Measurements from ENCODE around the gene ARHGAP24. TPM values are rescaled to one million over a fixed set of nuclear protein-coding genes. Genes with fewer than 3 reads are reported as not detected.

The ARHGAP24 gene
- total RNA-seq, 1 donor from 2014 or later, result 17.8 TPM

GRCh38 chr4:85807247-85807950 lies 332.4 kb downstream of the ARHGAP24 start:
- TF ChIP-seq CTCF (IDR thresholded peaks at IDR 0.05; ENCODE audit: unreplicated experiment), result no peak
- Mint-ChIP-seq H3K9me3 (ENCODE audit: low read depth) (no peaks in the 10 kb centered on the region), H3K27ac (no peak overlapping the region), H3K4me3 (ENCODE audit: low read depth) (no peak overlapping the region), H3K36me3 (ENCODE audit: insufficient read depth) (no peaks in the 10 kb centered on the region), H3K27me3 (no peaks in the 10 kb centered on the region), H3K4me1 (ENCODE audit: low read depth) (peaks cover 4% of the 10 kb centered on the region)
- no peak for DNase-seq (ENCODE audit: low spot score, unreplicated experiment)

- no peak for TF ChIP-seq CTCF (IDR thresholded peaks at IDR 0.05; ENCODE audit: unreplicated experiment)
- no peak for DNase-seq (ENCODE audit: low spot score, unreplicated experiment)
- Mint-ChIP-seq H3K9me3 (ENCODE audit: low read depth) (no peaks in the 10 kb centered on the region), H3K4me1 (ENCODE audit: low read depth) (peaks cover 5% of the 10 kb centered on the region), H3K4me3 (ENCODE audit: low read depth) (no peak overlapping the region), H3K27ac (no peak overlapping the region), H3K27me3 (no peaks in the 10 kb centered on the region), H3K36me3 (ENCODE audit: insufficient read depth) (no peaks in the 10 kb centered on the region)
Observed at GRCh38 chr4:85808104-85808503, 333.2 kb downstream of the ARHGAP24 start.

DNA sequence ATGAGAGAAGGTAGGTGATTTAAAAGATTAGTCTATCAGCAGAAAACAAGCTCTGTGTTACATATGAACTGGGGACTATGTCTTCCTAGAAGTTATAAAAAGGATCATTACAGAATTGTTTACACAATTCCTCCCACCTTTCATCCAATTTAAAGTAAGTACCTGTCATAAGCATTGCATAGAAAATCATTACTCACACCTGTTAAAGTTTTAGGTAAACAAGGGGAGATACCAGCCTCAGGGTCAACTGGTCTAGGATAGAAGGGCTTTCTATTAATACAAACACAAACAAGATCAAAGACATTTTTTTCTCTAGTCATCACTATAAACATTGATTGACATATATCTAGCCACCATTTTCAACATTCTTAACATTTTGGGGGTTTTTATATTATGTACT lies 333.9 kb downstream of the ARHGAP24 start:
- Mint-ChIP-seq H3K4me1 (ENCODE audit: low read depth) (peaks cover 5% of the 10 kb centered on the region), H3K4me3 (ENCODE audit: low read depth) (no peak overlapping the region), H3K9me3 (ENCODE audit: low read depth) (no peaks in the 10 kb centered on the region), H3K27me3 (no peaks in the 10 kb centered on the region), H3K27ac (no peak overlapping the region), H3K36me3 (ENCODE audit: insufficient read depth) (no peaks in the 10 kb centered on the region)
- DNase-seq (ENCODE audit: low spot score, unreplicated experiment), result no peak
- TF ChIP-seq CTCF (IDR thresholded peaks at IDR 0.05; ENCODE audit: unreplicated experiment), result no peak

- Mint-ChIP-seq H3K9me3 (ENCODE audit: low read depth) (peaks cover 17% of the 10 kb centered on the region), H3K4me1 (ENCODE audit: low read depth) (peaks cover 5% of the 10 kb centered on the region), H3K27ac (no peak overlapping the region), H3K27me3 (no peaks in the 10 kb centered on the region), H3K36me3 (ENCODE audit: insufficient read depth) (no peaks in the 10 kb centered on the region), H3K4me3 (ENCODE audit: low read depth) (no peak overlapping the region)
- DNase-seq (ENCODE audit: low spot score, unreplicated experiment), result no peak
- no peak for TF ChIP-seq CTCF (IDR thresholded peaks at IDR 0.05; ENCODE audit: unreplicated experiment)
Observed at GRCh38 chr4:85812776-85813175, 337.8 kb downstream of the ARHGAP24 start.

- H3K9me3 Mint-ChIP-seq (ENCODE audit: low read depth), result peaks cover 20% of the 10 kb centered on the region
- DNase-seq (ENCODE audit: low spot score, unreplicated experiment), result no peak
- H3K27me3 Mint-ChIP-seq, result no peaks in the 10 kb centered on the region
- no peaks in the 10 kb centered on the region for H3K36me3 Mint-ChIP-seq (ENCODE audit: insufficient read depth)
- H3K4me1 Mint-ChIP-seq (ENCODE audit: low read depth), result peaks cover 8% of the 10 kb centered on the region
- H3K4me3 Mint-ChIP-seq (ENCODE audit: low read depth), result no peak overlapping the region
- H3K27ac Mint-ChIP-seq, result no peak overlapping the region
- no peak for TF ChIP-seq CTCF (IDR thresholded peaks at IDR 0.05; ENCODE audit: unreplicated experiment)
Observed at GRCh38 chr4:85815796-85816459, 341.0 kb downstream of the ARHGAP24 start.

Measured in progenitor cell of endocrine pancreas (in vitro differentiated cells).